WTC11 (cell line): ENCODE results near the gene FAM107B. TPM values are rescaled to one million over a fixed set of nuclear protein-coding genes. Genes with fewer than 3 reads are reported as not detected.
"Not testable (repeated sequence)": the region's sequence is repeated elsewhere in the genome, so short reads cannot be mapped to it uniquely, and the experiment has no call there.

Experiments used
- ATAC-seq: fragments of 200-7000 bp; cut with Tn5 transposase; 2 replicates; pipeline ENCODE4 v1.10.0; 2021; ENCODE audit warnings: mild to moderate bottlenecking, moderate library complexity
- CTCF ChIA-PET: fragments of 300-600 bp; sonication (Branson Sonifier 250); formaldehyde crosslinking; loops from one replicate; lab custom pipeline; 2021; ENCODE audit warnings: antibody characterized with exemption; lab: Charles Lee
- POLR2A ChIA-PET: fragments of 350-600 bp; sonication (Branson Sonifier 250); formaldehyde crosslinking; loops from one replicate; lab custom pipeline; 2021; ENCODE audit warnings: antibody characterized with exemption; lab: Charles Lee
- DNase-seq: peaks from one replicate; pipeline ENCODE4 v3.0.0; 2021; ENCODE audit warnings: low spot score
- H3K27ac Mint-ChIP-seq: 2 replicates; pipeline ENCODE4 v1.8.0; 2021; ENCODE audit warnings: mixed read lengths
- H3K27me3 Mint-ChIP-seq: 2 replicates; pipeline ENCODE4 v1.8.0; 2021; ENCODE audit warnings: low read depth, mild to moderate bottlenecking, moderate library complexity, mixed read lengths
- H3K36me3 Mint-ChIP-seq: 2 replicates; pipeline ENCODE4 v1.8.0; 2021; ENCODE audit warnings: mixed read lengths
- H3K4me1 Mint-ChIP-seq: 2 replicates; pipeline ENCODE4 v1.8.0; 2022; ENCODE audit warnings: mixed read lengths
- H3K4me3 Mint-ChIP-seq: 2 replicates; pipeline ENCODE4 v1.8.0; 2021; ENCODE audit warnings: mild to moderate bottlenecking, moderate library complexity, mixed read lengths
- H3K9me3 Mint-ChIP-seq: 2 replicates; pipeline ENCODE4 v1.8.0; 2021; ENCODE audit warnings: mixed read lengths
- AR ChIP-seq: fragments of 250-450 bp; sonication (Bioruptor Pico); IDR thresholded peaks from 2 replicates; pipeline ENCODE4 v1.9.0; 2021; ENCODE audit warnings: mild to moderate bottlenecking
- ATF2 ChIP-seq: sonication (generic); formaldehyde crosslinking; IDR thresholded peaks from 2 replicates; pipeline ENCODE4 v1.8.1; 2022; ENCODE audit warnings: low read depth, missing genetic modification reagents, borderline replicate concordance
- ELF4 ChIP-seq: sonication (generic); formaldehyde crosslinking; IDR thresholded peaks from 2 replicates; pipeline ENCODE4 v1.8.1; 2022; ENCODE audit warnings: low read depth, mild to moderate bottlenecking, moderate library complexity, missing genetic modification reagents
- MAX ChIP-seq: sonication (generic); formaldehyde crosslinking; IDR thresholded peaks from 2 replicates; pipeline ENCODE4 v1.8.0; 2022; ENCODE audit warnings: mild to moderate bottlenecking, missing genetic modification reagents
- NR3C1 ChIP-seq: sonication (generic); formaldehyde crosslinking; conservative IDR thresholded peaks from 2 replicates; pipeline ENCODE4 v1.8.1; 2023; ENCODE audit warnings: low read depth, mild to moderate bottlenecking, missing genetic modification reagents
- SOX15 ChIP-seq: fragments of 250-450 bp; sonication (Bioruptor Pico); IDR thresholded peaks from 2 replicates; pipeline ENCODE4 v1.9.0; 2021; ENCODE audit warnings: mild to moderate bottlenecking
- SP1 ChIP-seq: sonication (generic); formaldehyde crosslinking; conservative IDR thresholded peaks from 2 replicates; pipeline ENCODE4 v1.8.1; 2022; ENCODE audit warnings: missing genetic modification reagents
- TEAD1 ChIP-seq: sonication (generic); formaldehyde crosslinking; IDR thresholded peaks from 2 replicates; pipeline ENCODE4 v1.8.0; 2022; ENCODE audit warnings: mild to moderate bottlenecking, missing genetic modification reagents
- USF1 ChIP-seq: sonication (generic); formaldehyde crosslinking; IDR thresholded peaks from 2 replicates; pipeline ENCODE4 v1.8.0; 2022; ENCODE audit warnings: mild to moderate bottlenecking, missing genetic modification reagents
- ZBTB21 ChIP-seq: sonication (generic); formaldehyde crosslinking; IDR thresholded peaks from 2 replicates; pipeline ENCODE4 v1.8.1; 2023; ENCODE audit warnings: mild to moderate bottlenecking, missing genetic modification reagents, borderline replicate concordance
- ZBTB43 ChIP-seq: sonication (generic); formaldehyde crosslinking; IDR thresholded peaks from 2 replicates; pipeline ENCODE4 v1.8.1; 2023; ENCODE audit warnings: mild to moderate bottlenecking, missing genetic modification reagents
- ZNF532 ChIP-seq: fragments of 250-450 bp; sonication (Bioruptor Pico); IDR thresholded peaks from 2 replicates; pipeline ENCODE4 v1.9.0; 2021; ENCODE audit warnings: mild to moderate bottlenecking, borderline replicate concordance
- total RNA-seq: library from RNA; stranded (reverse); gene quantifications from 3 replicates; pipeline ENCODE4 v1.2.3, GENCODE V29; 2021

FAM107B gene
- total RNA-seq, 1 experiment from 2014 or later: 22.4 TPM

- TF ChIP-seq USF1 (CRISPR knock-in tag) (no peak), ELF4 (no peak)
Observed at GRCh38 chr10:14639637-14640036, 135.1 kb downstream of the FAM107B start (continued).

GRCh38 chr10:14635043-14635710, 139.5 kb downstream of the FAM107B start:
- no peak; the same call in 1 of the 2 replicates for ATAC-seq
- Mint-ChIP-seq H3K9me3 (no peaks in the 10 kb centered on the region), H3K27ac (no peak overlapping the region), H3K4me3 (no peak overlapping the region), H3K27me3 (peaks cover 48% of the 10 kb centered on the region), H3K4me1 (0 out of 2 replicates have a peak, but pooled peaks cover 6% of the 10 kb centered on the region), H3K36me3 (no peaks in the 10 kb centered on the region)
- no peak for TF ChIP-seq SOX15
- no peak for TF ChIP-seq ZNF532 (CRISPR knock-in tag)
- TF ChIP-seq TEAD1: no peak
- no peak for TF ChIP-seq SP1 (CRISPR knock-in tag)
- no peak for TF ChIP-seq ZBTB43 (CRISPR knock-in tag)
- no peak for TF ChIP-seq NR3C1 (CRISPR knock-in tag)
- TF ChIP-seq AR (CRISPR knock-in tag): no peak
- no peak for TF ChIP-seq ATF2
- TF ChIP-seq ZBTB21 (CRISPR knock-in tag): no peak
- TF ChIP-seq MAX (CRISPR knock-in tag): no peak
- ChIA-PET CTCF (no interaction called here), POLR2A (no interaction called here)
- DNase-seq: no peak

DNA sequence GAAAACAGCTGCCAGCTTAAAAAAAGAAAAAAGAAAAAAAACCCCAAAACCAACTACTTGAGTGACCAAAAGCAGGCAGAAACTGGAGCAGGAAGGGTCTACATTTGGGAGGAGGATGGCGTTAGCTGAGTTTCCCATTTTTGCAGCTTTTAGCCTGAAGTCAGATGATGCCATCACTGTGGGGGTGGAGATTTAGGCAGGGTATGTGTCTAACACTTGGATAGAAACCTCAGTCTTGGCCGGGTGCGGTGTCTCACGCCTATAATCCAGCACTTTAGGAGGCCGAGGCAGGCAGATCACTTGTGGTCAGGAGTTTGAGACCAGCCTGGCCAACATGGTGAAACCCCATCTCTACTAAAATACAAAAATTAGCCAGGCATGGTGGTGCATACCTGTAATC, 140.1 kb downstream of the FAM107B start:
- POLR2A ChIA-PET, DNase-seq, H3K9me3 Mint-ChIP-seq, H3K4me1 Mint-ChIP-seq, ATAC-seq, CTCF ChIA-PET, H3K27ac Mint-ChIP-seq, H3K36me3 Mint-ChIP-seq, H3K4me3 Mint-ChIP-seq: not testable (repeated sequence)
- peaks cover 42% of the 10 kb centered on the region for H3K27me3 Mint-ChIP-seq
